GM19193 (cell line): ENCODE results near the gene GMDS.

ENCODE experiments used
- POLR2A ChIP-seq: IDR thresholded peaks from 4 replicates; pipeline ENCODE4 v1.6.1; 2011; ENCODE audit not compliant: insufficient read depth, insufficient read length; ENCODE audit errors: extremely low read depth

The GMDS gene

DNA sequence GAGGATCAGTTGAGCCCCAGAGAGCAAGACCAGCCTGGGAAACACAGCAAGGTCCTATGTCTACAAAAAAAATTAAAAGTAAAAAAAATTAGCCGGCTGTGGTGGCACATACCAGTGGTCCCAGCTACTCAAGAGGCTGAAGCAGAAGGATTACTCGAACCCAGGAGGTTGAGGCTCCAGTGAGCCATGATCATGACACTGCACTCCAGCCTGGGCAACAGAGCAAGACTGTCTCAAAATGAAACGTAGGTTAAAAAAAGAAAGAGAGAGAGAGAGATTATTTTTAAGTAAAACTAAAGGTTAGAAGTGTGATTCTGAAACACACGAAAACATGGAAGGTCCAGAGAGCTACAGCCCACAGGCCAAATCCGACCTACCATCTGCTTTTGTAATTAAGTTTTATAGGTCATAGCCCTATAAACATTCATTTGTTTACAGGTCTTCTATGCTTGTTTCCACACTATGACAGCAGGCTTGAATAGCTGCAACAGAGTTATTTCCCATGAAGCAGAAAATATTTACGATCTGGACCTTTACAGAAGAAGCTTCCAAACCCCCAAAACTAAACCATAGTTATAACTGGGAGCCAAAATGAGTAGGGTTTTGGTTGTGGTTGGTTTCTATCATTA lies 279.7 kb downstream of the GMDS start:
- no peak for TF ChIP-seq POLR2A

- TF ChIP-seq POLR2A, result no peak
Observed at GRCh38 chr6:1963596-1963995, 281.8 kb downstream of the GMDS start.

DNA sequence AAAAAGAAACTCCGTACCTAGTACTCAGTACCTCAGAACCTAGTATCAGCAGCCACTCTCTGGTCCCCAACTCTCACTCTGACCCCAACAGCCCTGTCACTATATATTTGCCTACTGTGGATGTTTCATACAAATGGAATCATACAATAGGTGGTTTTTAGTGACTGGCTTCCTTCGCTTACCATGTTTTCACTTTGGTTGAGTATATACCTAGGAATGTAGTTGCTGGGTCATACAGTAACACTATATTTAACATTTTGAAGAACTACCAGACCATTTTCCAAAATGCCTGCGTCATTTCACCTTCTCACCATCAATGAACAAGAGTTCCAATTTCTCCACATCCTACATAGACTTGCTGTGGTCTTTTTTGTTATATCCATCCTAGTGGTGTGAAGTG lies 283.2 kb downstream of the GMDS start:
- no peak for TF ChIP-seq POLR2A

- TF ChIP-seq POLR2A, result no peak
Observed at GRCh38 chr6:1960486-1961142, 284.8 kb downstream of the GMDS start.

DNA sequence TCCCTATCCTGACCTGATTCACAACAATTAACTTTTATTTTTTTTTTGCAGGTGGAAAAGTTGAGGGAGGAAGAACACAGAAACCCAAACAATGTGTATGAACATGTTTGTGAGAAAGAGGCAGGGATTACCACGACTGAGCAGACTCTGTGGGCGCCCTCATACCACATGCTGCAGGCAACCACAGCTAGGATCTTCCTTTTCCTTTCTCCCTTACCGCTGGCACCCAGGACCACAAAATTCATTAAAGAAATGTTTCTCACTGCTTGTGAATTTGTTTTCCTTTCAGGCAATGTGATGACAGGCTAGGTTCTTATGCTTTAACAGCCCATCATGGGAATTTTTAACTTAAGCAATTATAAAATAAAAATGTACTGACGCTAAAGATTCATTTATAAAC lies 287.1 kb downstream of the GMDS start:
- TF ChIP-seq POLR2A, result no peak

- no peak for TF ChIP-seq POLR2A
Observed at GRCh38 chr6:1957746-1958145, 287.7 kb downstream of the GMDS start.

- TF ChIP-seq POLR2A, result no peak
Observed at GRCh38 chr6:1952740-1953360, 292.6 kb downstream of the GMDS start.

- no peak for TF ChIP-seq POLR2A
Observed at GRCh38 chr6:1950631-1951030, 294.8 kb downstream of the GMDS start.

- no peak for TF ChIP-seq POLR2A
Observed at GRCh38 chr6:1949538-1949937, 295.9 kb downstream of the GMDS start.

- TF ChIP-seq POLR2A, result no peak
Observed at GRCh38 chr6:1947922-1948321, 297.5 kb downstream of the GMDS start.

DNA sequence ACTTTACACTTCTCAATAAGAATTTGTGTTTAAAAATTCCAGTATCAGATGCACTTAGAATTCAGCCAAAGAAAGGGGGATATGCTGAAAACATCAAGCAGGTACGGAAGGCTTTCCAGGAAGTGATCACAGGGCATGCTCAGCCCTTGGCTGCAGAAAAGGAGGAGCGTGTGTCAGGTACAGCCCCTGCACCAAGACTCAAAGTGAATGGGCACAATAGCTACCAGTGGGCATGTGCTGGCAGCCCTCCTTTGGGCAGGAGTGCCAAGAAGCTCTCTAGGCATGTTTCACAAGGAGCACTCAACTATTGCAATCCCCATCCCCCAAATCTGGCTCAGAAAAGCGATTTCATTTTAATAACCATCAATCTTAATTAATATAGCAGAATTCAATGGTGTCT lies 298.8 kb downstream of the GMDS start:
- no peak for TF ChIP-seq POLR2A

DNA sequence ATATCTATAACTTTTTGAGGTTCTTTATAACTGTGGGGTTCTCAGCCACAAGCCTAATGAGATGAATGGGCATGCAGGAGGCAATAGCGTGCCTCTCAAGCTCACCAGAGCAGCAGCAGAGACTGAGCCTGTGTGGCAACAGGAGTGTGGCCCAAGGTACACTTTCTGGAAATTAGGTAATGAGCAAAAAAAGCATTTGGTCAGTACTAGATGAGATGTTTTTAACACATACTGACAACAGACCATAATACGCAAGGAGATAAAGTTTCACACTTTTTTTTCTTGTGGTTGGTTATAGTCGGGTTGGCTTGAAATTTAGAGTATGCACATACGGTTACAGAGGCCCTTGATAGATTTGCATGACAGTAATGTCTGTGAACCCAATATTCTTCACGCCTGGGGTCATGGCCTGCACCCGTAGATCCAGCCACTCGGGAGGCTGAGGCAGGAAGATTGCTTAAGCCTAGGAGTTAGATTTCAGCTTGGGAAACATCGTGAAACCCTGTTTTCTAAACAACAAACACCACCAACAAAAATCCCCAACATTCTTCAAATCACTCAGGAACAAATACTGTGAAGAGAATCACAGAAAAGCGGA lies 300.1 kb downstream of the GMDS start:
- TF ChIP-seq POLR2A, result no peak

DNA sequence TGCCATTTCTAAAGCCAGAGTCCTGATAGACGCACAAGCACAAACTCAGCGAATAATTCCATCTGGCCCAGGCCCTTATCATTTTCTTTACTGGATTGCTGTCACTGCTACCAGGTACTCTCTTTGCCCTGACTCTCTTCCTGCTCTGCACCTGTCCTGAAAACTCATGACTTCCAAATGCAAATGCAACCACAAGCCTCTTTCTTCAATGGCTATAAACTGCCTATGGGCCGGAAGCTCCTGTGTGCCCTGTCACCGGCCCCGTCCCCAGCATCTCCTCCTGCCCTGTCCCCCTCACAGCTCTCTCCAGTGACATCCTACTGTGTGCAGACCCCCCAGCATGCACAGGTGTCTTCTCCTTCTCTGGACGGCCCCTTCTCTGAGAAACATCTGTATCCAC lies 302.6 kb downstream of the GMDS start:
- TF ChIP-seq POLR2A, result no peak

DNA sequence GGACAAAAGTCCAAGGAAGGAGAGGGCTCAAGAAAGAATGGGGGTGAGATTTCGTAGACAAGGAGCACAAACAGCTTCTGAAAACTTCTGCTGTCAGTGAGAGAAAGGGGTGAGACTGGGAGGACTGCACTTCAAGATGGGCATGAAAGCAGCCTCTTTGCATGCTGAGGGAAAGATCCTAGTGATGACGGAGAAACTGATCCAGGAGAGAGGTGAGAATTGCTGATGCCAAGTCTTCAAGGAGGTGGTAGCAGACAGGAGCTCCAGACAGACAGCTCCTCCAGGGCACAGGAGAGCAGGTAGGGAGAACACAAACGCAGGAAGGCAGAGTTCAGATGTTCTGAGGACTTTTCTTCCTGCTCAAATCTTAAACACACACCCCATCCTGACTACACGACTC lies 303.9 kb downstream of the GMDS start:
- TF ChIP-seq POLR2A, result no peak

- TF ChIP-seq POLR2A, result no peak
Observed at GRCh38 chr6:1940381-1940780, 305.0 kb downstream of the GMDS start.

GRCh38 chr6:1933292-1933691 lies 312.1 kb downstream of the GMDS start:
- TF ChIP-seq POLR2A, result no peak
